ENCODE results near the gene FREM3. TPM values are rescaled to one million over a fixed set of nuclear protein-coding genes. Genes with fewer than 3 reads are reported as not detected.

The FREM3 gene
- total RNA-seq, 2 experiments from 2014 or later, result not detected

DNA sequence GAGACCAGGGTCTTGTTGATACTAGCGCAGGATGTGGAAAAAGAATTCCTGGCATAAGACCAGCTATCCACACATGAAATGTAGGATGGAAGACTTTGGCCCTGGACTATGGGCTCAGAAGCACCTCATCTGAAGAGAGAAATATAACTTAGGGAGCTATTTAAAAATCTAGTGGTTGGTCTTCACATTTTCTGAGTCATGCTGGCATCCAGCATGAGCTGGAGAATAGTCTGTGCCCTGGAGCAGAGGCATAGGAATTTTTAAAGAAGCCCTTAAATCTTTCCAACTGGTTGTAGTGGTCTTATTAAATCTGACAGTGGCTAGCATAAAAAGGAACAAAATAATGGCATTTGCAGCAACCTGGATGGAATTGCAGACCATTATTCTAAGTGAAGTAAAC, 100.6 kb downstream of the FREM3 start:
- POLR2A ChIA-PET, result no interaction called here
- CTCF ChIA-PET, result no interaction called here
- ATAC-seq (ENCODE audit: poor library complexity) (no peak), DNase-seq (no peak)
- H3K4me3 Mint-ChIP-seq, result no peak overlapping the region
- no peaks in the 10 kb centered on the region for H3K4me1 Mint-ChIP-seq (ENCODE audit: low read depth)
- Histone ChIP-seq H3K36me3 (ENCODE audit: insufficient read depth, low read length) (no peaks in the 10 kb centered on the region), H3K27me3 (ENCODE audit: control insufficient read depth in 1 of 2, insufficient read depth in 2 of 2, low read length in 2 of 2) (no peaks in the 10 kb centered on the region), H3K27ac (ENCODE audit: low read depth in 1 of 2, low read length in 2 of 2) (no peak overlapping the region), H3K4me3 (ENCODE audit: low read length) (no peak overlapping the region), H3K9me3 (ENCODE audit: control insufficient read depth in 1 of 2, insufficient read depth in 1 of 2, low read length in 2 of 2) (no peaks in the 10 kb centered on the region), H3K4me1 (ENCODE audit: insufficient read depth, low read length) (no peaks in the 10 kb centered on the region)
- intact Hi-C loops (cut with DNase I, micrococcal nuclease), result no loop called here
- peaks cover 9% of the 10 kb centered on the region for H3K27me3 Mint-ChIP-seq
- no peaks in the 10 kb centered on the region for H3K9me3 Mint-ChIP-seq
- TF ChIP-seq, protein P1, sequence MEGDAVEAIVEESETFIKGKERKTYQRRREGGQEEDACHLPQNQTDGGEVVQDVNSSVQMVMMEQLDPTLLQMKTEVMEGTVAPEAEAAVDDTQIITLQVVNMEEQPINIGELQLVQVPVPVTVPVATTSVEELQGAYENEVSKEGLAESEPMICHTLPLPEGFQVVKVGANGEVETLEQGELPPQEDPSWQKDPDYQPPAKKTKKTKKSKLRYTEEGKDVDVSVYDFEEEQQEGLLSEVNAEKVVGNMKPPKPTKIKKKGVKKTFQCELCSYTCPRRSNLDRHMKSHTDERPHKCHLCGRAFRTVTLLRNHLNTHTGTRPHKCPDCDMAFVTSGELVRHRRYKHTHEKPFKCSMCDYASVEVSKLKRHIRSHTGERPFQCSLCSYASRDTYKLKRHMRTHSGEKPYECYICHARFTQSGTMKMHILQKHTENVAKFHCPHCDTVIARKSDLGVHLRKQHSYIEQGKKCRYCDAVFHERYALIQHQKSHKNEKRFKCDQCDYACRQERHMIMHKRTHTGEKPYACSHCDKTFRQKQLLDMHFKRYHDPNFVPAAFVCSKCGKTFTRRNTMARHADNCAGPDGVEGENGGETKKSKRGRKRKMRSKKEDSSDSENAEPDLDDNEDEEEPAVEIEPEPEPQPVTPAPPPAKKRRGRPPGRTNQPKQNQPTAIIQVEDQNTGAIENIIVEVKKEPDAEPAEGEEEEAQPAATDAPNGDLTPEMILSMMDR (IDR thresholded peaks at IDR 0.05), result no peak
- no peaks in the 10 kb centered on the region for H3K36me3 Mint-ChIP-seq (ENCODE audit: low read depth)
- no peak overlapping the region for H3K27ac Mint-ChIP-seq

DNA sequence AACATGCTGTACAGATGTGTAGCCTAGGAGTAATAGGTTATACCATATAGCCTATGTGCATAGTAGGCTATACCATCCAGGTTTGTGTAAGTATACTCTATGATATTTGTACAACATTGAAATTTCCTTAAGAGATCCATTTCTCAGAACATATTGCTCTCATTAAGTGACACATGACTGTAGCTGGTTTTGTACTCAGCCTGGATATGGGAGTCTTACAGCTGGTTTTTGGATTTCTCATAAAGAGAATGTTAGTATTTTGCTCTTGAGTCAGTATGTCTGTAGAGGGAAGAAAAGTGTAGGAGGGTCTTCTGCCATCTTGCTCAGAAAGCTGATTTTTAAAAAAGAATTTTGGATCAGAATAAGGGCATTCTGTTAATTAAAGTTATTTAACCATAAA, 101.7 kb downstream of the FREM3 start:
- no peak overlapping the region for H3K27ac Mint-ChIP-seq
- intact Hi-C loops (cut with DNase I, micrococcal nuclease), result no loop called here
- Histone ChIP-seq H3K27me3 (ENCODE audit: control insufficient read depth in 1 of 2, insufficient read depth in 2 of 2, low read length in 2 of 2) (no peaks in the 10 kb centered on the region), H3K4me1 (ENCODE audit: insufficient read depth, low read length) (no peaks in the 10 kb centered on the region), H3K9me3 (ENCODE audit: control insufficient read depth in 1 of 2, insufficient read depth in 1 of 2, low read length in 2 of 2) (peaks cover 0 to 3% of the 10 kb centered on the region in 2 experiments), H3K27ac (ENCODE audit: low read depth in 1 of 2, low read length in 2 of 2) (no peak overlapping the region), H3K4me3 (ENCODE audit: low read length) (no peak overlapping the region), H3K36me3 (ENCODE audit: insufficient read depth, low read length) (no peaks in the 10 kb centered on the region)
- DNase-seq (no peak), ATAC-seq (ENCODE audit: poor library complexity) (no peak)
- no peaks in the 10 kb centered on the region for H3K9me3 Mint-ChIP-seq
- H3K4me1 Mint-ChIP-seq (ENCODE audit: low read depth), result no peaks in the 10 kb centered on the region
- peaks cover 9% of the 10 kb centered on the region for H3K27me3 Mint-ChIP-seq
- ChIA-PET POLR2A (no interaction called here), CTCF (no interaction called here)
- no peak overlapping the region for H3K4me3 Mint-ChIP-seq
- H3K36me3 Mint-ChIP-seq (ENCODE audit: low read depth), result peaks cover 4% of the 10 kb centered on the region
- TF ChIP-seq, protein P1 (IDR thresholded peaks at IDR 0.05), result no peak

GRCh38 chr4:143597276-143597675, 103.2 kb downstream of the FREM3 start:
- ATAC-seq (ENCODE audit: poor library complexity), result no peak

More at GRCh38 chr4:143597276-143597675, 103.2 kb downstream of the FREM3 start:
- ChIA-PET CTCF (no interaction called here), POLR2A (no interaction called here)
- no peaks in the 10 kb centered on the region for H3K36me3 ChIP-seq (ENCODE audit: insufficient read depth, low read length)
- peaks cover 9% of the 10 kb centered on the region for H3K27me3 Mint-ChIP-seq
- DNase-seq, result no peak
- intact Hi-C loops (cut with DNase I, micrococcal nuclease), result no loop called here
- H3K9me3 Mint-ChIP-seq, result no peaks in the 10 kb centered on the region
- TF ChIP-seq, protein P1 (IDR thresholded peaks at IDR 0.05), result no peak
- no peaks in the 10 kb centered on the region for H3K4me1 Mint-ChIP-seq (ENCODE audit: low read depth)
- no peaks in the 10 kb centered on the region for H3K4me1 ChIP-seq (ENCODE audit: insufficient read depth, low read length)
- H3K4me3 ChIP-seq (ENCODE audit: low read length), result no peak overlapping the region
- no peaks in the 10 kb centered on the region for H3K27me3 ChIP-seq (ENCODE audit: control insufficient read depth in 1 of 2, insufficient read depth in 2 of 2, low read length in 2 of 2)
- peaks cover 4% of the 10 kb centered on the region for H3K36me3 Mint-ChIP-seq (ENCODE audit: low read depth)
- H3K9me3 ChIP-seq (ENCODE audit: control insufficient read depth in 1 of 2, insufficient read depth in 1 of 2, low read length in 2 of 2), result peaks cover 0 to 5% of the 10 kb centered on the region in 2 experiments
- no peak overlapping the region for H3K27ac ChIP-seq (ENCODE audit: low read depth in 1 of 2, low read length in 2 of 2)
- H3K4me3 Mint-ChIP-seq, result no peak overlapping the region
- no peak overlapping the region for H3K27ac Mint-ChIP-seq

Data from CD4-positive, alpha-beta T cell (primary cell).